Measurements from ENCODE around the gene HOXA9. TPM values are rescaled to one million over a fixed set of nuclear protein-coding genes. Genes with fewer than 3 reads are reported as not detected.

Gene HOXA9
- total RNA-seq, 4 donors from 2014 or later, result 19.5 to 130 (median 50.6) TPM

GRCh38 chr7:27202862-27203134, 37.5 kb upstream of the HOXA9 start:
- Histone ChIP-seq H3K9me3 (no peaks in the 10 kb centered on the region), H3K4me3 (peak overlapping the region in 3 of 4 donors; percentile 18 to 73 (median 57)), H3K4me1 (peaks cover 4 to 38% (median 16%) of the 10 kb centered on the region in 4 donors), H3K27ac (peak overlapping the region; percentile 76 to 99 (median 96)), H3K27me3 (peaks cover 91% of the 10 kb centered on the region), H3K36me3 (no peaks in the 10 kb centered on the region)
- 23 to 25% methylated on average over 2 to 3 of the region's 3 CpGs for WGBS, 2 donors (ENCODE audit: low coverage in 1 of 2)
- intact Hi-C loops (cut with DNase I; ENCODE audit: low total_unique reads), result loop anchor here (10.0 kb wide), 1 partner anchor 372 kb away; no protein-coding TSS in a partner anchor
- in situ Hi-C loops (cut with MboI; ENCODE audit: low pct_ligation_motif_present in 1 of 4, low pct_unique_long_range_greater_than_20kb in 1 of 4, low sequenced_read_pairs in 3 of 4), result loop anchor here (10.0 to 25.0 kb wide), 7 partner anchors 372 to 810 kb away; no protein-coding TSS in a partner anchor
- TF ChIP-seq POLR2A (IDR thresholded peaks at IDR 0.05), result no peak
- no peak for TF ChIP-seq EP300 (IDR thresholded peaks at IDR 0.05; ENCODE audit: low read depth)
- TF ChIP-seq POLR2AphosphoS5 (IDR thresholded peaks at IDR 0.05), result no peak
- TF ChIP-seq, protein P1, sequence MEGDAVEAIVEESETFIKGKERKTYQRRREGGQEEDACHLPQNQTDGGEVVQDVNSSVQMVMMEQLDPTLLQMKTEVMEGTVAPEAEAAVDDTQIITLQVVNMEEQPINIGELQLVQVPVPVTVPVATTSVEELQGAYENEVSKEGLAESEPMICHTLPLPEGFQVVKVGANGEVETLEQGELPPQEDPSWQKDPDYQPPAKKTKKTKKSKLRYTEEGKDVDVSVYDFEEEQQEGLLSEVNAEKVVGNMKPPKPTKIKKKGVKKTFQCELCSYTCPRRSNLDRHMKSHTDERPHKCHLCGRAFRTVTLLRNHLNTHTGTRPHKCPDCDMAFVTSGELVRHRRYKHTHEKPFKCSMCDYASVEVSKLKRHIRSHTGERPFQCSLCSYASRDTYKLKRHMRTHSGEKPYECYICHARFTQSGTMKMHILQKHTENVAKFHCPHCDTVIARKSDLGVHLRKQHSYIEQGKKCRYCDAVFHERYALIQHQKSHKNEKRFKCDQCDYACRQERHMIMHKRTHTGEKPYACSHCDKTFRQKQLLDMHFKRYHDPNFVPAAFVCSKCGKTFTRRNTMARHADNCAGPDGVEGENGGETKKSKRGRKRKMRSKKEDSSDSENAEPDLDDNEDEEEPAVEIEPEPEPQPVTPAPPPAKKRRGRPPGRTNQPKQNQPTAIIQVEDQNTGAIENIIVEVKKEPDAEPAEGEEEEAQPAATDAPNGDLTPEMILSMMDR (IDR thresholded peaks at IDR 0.05), result no peak
- no peak for DNase-seq

DNA sequence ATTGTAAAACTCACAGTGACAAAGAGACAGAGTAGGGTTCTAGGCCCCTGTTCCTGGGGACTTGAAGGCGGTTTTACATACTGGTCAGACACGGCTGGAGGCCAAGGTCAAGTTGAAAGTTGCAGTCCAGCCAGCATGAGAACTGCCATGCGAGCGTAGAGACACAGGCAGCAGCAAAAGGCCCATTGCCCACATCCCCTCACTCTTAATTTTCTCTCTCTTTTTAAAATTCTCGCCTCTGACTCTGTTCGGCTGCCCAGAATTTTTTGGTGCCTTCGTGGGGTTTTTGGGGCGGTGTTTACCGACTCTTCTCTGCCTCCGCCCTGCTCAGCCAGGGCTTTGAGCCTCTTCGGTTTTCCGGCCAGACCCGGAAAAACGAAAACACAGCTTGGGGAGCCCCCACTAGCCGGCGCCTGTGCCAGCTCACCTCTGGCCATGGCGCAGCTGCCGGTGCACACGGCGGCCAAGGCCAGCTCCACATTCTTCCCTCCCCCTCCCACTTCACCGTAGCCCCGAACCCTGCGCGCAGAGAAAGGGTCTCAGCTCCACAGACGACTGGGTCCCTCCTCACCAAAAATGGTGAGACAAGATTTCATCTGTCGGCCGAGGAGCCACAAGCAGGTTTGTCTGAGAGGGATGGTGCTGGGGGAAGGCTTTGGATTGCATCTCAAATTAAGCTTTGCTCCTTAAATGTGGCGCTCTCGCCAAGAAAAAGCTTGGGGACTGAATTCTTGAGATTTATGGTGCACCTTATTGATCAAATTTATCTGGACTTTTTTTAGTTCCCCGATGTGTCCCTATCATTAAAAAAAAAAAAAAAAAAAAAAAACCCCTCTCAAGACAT, 36.9 kb upstream of the HOXA9 start:
- Histone ChIP-seq H3K27ac (peak overlapping the region; percentile 76 to 99 (median 96)), H3K4me3 (peak overlapping the region in 3 of 4 donors; percentile 57 to 73 (median 59)), H3K9me3 (no peaks in the 10 kb centered on the region), H3K36me3 (no peaks in the 10 kb centered on the region), H3K4me1 (peaks cover 4 to 33% (median 14%) of the 10 kb centered on the region in 4 donors), H3K27me3 (peaks cover 91% of the 10 kb centered on the region)
- TF ChIP-seq POLR2AphosphoS5 (IDR thresholded peaks at IDR 0.05), result no peak
- no peak for TF ChIP-seq POLR2A (IDR thresholded peaks at IDR 0.05)
- TF ChIP-seq, protein P1 (IDR thresholded peaks at IDR 0.05), result no peak
- no peak for TF ChIP-seq EP300 (IDR thresholded peaks at IDR 0.05; ENCODE audit: low read depth)
- WGBS, 2 donors (ENCODE audit: low coverage in 1 of 2), result 32 to 65% methylated on average over 4 to 30 of the region's 30 CpGs
- in situ Hi-C loops (cut with MboI; ENCODE audit: low pct_ligation_motif_present in 1 of 4, low pct_unique_long_range_greater_than_20kb in 1 of 4, low sequenced_read_pairs in 3 of 4) (loop anchor here (10.0 to 25.0 kb wide), 7 partner anchors 373 to 810 kb away; no protein-coding TSS in a partner anchor), intact Hi-C loops (cut with DNase I; ENCODE audit: low total_unique reads) (loop anchor here (10.0 kb wide), 1 partner anchor 373 kb away; no protein-coding TSS in a partner anchor)
- no peak for DNase-seq

DNA sequence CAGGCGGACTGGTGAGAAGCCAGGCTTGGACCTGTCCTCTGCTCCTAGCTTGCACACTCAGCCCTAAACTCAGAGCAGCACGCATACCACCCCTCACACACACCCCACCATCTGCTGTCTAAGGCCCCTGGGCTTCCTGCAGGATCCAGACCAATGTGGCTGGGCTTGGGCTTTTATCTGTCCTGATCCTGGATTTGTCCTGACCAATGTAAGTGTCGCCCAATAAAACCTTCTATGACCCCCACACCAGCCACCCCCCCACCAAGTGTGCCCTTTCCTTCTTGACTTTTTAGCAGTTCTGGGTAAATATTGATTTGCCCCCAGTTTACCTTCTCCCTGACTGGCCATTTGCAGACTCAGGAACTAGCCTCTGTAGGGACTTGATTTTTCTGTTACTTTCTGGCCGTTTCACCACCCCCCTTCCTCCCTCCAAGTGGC, 36.3 kb upstream of the HOXA9 start:
- peaks cover 91% of the 10 kb centered on the region for H3K27me3 ChIP-seq
- DNase-seq, result no peak

More for the DNA sequence above, 36.3 kb upstream of the HOXA9 start:
- Histone ChIP-seq H3K36me3 (no peaks in the 10 kb centered on the region), H3K27ac (peak overlapping the region; percentile 76 to 99 (median 96)), H3K4me1 (peaks cover 4 to 32% (median 13%) of the 10 kb centered on the region in 4 donors), H3K9me3 (no peaks in the 10 kb centered on the region), H3K4me3 (peak overlapping the region in 3 of 4 donors; percentile 57 to 73 (median 59))
- 27% methylated on average over 4 of the region's 4 CpGs; no CpG with 5 or more reads in 1 of the 2 donors for WGBS, 2 donors (ENCODE audit: low coverage in 1 of 2)
- TF ChIP-seq POLR2A (IDR thresholded peaks at IDR 0.05), result peak; percentile 51
- TF ChIP-seq, protein P1 (IDR thresholded peaks at IDR 0.05), result no peak
- intact Hi-C loops (cut with DNase I; ENCODE audit: low total_unique reads), result loop anchor here (10.0 kb wide), 1 partner anchor 373 kb away; no protein-coding TSS in a partner anchor
- in situ Hi-C loops (cut with MboI; ENCODE audit: low pct_ligation_motif_present in 1 of 4, low pct_unique_long_range_greater_than_20kb in 1 of 4, low sequenced_read_pairs in 3 of 4), result loop anchor here (10.0 to 25.0 kb wide), 7 partner anchors 373 to 811 kb away; no protein-coding TSS in a partner anchor

Data from transverse colon (tissue), 4 donors.